ENCODE data around the gene PHKB.
"Not testable (repeated sequence)": the region's sequence is repeated elsewhere in the genome, so short reads cannot be mapped to it uniquely, and the experiment has no call there.

PHKB gene

DNA sequence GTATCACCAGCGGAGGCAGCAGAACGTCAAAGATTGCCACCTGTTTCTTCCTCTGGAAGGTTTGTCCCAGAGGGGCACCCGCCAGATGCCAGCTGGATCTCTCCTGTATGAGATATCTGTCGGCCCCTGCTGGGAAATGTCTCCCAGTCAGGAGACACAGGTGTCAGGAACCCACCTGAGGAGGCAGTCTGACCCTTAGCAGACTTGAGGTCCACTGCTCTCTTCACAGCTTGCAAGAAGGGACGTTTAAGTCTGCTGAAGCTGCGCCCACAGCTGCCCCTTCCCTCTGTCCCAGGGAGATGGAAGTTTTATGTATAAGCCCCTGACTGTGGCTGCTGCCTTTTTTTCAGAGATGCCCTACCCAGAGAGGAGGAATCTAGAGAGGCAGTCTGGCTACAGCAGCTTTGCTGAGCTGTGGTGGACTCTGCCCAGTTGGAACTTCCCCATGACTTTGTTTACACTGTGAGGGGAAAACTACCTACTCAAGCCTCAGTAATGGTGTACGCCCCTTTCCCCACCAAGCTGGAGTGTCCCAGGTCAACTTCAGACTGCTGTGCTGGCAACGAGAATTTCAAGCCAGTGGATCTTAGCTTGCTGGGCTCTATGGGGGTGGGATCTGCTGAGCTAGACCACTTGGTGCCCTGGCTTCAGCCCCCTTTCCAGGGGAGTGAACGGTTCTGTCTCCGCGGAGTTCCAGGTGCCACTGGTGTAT lies 92.9 kb downstream of the PHKB start:
- no peak for TF ChIP-seq ZNF274 (IDR thresholded peaks at IDR 0.05; ENCODE audit: low read depth, low read length)

DNA sequence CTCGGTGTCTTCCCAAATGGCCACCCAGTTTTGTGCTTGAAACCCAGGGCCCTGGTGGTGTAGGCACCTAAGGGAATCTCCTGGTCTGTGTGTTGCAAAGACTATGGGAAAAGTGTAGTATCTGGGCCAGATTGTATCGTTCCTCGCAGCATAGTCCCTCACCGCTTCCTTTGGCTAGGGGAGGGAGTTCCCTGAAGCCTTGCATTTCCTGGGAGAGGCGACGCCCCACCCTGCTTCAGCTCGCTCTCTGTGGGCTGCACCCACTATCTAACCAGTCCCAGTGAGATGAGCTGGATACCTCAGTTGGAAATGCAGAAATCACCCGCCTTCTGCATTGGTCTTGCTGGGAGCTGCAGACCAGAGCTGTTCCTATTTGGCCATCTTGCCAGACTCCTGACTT lies 93.5 kb downstream of the PHKB start:
- H3K4me3 ChIP-seq (ENCODE audit: low read length) = not testable (repeated sequence)

More for the DNA sequence above, 92.9 kb downstream of the PHKB start:
- no peak overlapping the region for H3K4me3 ChIP-seq (ENCODE audit: low read length)

DNA sequence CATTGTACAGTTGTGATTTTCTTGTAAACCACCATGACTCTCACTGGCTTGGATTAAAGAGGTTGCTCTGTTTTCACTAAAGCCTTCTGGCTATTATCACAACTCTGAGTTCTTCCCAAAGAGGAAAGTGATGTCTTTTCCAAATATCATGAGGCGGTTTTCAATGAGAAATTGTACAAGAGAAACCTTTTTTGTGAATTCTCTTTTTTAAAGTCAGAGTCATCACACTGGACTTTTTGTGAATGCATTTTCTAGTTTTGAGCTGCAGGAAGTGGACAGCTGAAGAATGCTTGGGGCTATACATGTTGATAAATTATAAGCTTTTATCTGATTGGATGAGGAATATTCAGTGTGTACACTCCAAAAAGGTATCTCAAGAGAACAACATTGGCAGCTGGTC lies 100.2 kb downstream of the PHKB start:
- no peak overlapping the region for H3K4me3 ChIP-seq (ENCODE audit: low read length)
- TF ChIP-seq ZNF274 (IDR thresholded peaks at IDR 0.05; ENCODE audit: low read depth, low read length) = no peak

DNA sequence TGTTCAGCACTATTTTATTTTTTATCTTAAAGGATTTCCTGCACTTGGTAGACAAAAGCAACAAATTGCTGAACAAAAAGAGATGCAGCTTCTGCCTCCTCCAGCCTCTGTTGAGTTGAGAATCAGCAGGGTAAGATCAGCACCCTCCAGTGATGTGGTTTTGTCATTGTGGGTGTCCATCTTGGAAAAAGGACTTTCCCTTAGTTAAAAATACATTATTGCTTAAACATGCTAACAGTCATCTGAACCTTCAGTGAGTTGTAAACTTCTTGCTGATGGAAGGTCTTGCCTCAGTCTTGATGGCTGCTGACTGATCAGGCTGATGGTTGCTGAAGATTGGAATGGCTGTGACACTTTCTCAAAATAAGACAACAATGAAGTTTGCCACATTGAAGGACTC lies 101.2 kb downstream of the PHKB start:
- no peak overlapping the region for H3K4me3 ChIP-seq (ENCODE audit: low read length)
- no peak for TF ChIP-seq ZNF274 (IDR thresholded peaks at IDR 0.05; ENCODE audit: low read depth, low read length)

DNA sequence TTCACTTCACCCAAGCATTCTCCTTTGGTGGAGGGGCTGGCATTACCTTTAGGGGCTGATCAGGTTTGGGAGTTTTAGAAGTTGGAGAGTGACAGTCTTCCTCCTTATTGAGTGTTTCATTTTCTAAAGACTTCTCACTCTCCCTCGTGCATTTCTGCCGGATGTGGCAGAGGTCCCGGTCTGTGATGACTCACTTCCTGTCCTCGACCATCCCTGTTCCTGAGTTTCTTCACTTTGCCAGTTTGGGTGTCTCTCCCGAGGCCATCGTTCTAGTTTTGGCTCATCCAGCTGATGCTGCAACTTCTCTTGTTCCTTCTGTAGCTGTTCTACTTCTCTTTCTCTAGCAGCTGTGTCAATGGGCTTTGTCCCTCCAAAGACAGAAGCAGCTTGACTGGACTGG lies 104.3 kb downstream of the PHKB start:
- TF ChIP-seq ZNF274 (IDR thresholded peaks at IDR 0.05; ENCODE audit: low read depth, low read length) = no peak
- H3K4me3 ChIP-seq (ENCODE audit: low read length) = no peak overlapping the region

DNA sequence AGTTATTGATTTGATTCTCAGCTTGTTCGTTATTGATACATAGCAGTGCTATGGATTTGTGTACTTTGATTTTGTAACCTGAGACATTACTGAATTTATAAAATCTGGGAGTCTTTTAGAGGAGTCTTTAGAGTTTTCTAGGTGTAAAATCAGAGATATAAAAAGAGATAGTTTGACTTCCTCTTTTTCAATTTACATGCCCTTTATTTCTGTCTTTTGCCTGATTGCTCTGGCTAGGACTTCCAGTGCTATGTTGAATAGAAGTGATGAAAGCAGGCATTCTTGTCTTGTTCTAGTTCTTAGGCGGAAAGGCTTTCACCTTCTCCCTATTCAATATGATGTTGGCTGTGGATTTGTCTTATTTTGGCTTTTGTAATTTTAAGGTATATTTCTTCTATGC lies 106.2 kb downstream of the PHKB start:
- H3K4me3 ChIP-seq (ENCODE audit: low read length) = no peak overlapping the region
- no peak for TF ChIP-seq ZNF274 (IDR thresholded peaks at IDR 0.05; ENCODE audit: low read depth, low read length)

DNA sequence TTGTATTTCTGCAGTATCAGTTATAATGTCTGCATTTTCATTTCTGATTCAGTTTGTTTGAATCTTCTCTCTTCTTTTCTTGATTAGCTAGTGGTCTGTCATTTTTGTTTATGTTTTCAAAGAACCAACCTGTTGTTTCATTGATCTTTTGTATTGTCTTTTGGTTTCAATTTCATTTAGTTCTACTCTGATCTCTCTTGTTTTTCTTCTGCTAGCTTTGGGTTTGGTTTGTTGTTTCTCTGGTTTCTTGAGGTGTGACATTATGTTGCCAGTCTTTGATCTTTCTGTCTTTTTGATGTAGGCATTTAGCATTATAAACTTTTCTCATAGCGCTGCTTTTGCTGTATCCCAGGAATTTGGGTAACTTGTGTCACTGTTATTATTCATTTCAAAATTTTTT lies 107.2 kb downstream of the PHKB start:
- TF ChIP-seq ZNF274 (IDR thresholded peaks at IDR 0.05; ENCODE audit: low read depth, low read length) = no peak
- H3K4me3 ChIP-seq (ENCODE audit: low read length) = no peak overlapping the region

DNA sequence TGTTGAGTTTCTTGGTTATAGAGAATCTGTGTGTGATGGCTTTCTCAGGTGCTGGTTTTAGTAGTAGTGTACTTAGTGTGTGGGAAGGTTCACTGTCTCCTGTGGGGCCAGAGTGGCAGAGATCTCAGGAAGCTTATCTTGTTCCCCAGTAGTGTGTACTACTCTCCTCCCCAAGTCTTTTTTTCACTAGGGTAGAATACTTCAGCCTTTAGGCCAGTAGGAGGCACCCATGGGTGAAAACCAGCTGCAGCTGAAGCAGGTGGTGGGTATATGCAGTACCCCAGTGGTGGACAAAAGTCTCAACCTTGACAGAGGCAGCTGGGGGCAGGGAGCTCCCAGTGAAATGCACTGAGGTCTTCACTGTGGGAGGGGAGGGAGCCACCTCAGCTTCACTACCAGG lies 109.9 kb downstream of the PHKB start:
- H3K4me3 ChIP-seq (ENCODE audit: low read length) = no peak overlapping the region
- TF ChIP-seq ZNF274 (IDR thresholded peaks at IDR 0.05; ENCODE audit: low read depth, low read length) = no peak

DNA sequence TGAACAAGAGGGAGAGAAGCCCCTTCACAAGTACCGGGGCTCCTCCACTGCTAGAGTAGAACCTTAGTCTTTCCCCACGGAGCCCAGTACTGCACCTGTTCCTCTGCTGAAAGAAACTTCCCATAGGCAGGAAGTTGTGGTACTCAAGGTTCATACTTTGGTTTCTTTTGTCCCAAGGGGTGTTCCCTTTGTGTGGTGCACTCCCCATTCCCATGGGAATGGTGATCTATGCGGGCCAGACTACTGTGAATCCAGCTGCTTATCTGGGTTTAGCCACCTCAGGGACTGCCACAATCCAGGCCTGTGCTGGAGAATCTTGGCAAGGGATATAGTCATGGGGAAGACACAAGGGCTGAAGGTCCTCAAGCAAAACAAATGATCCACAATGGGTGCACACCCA lies 110.6 kb downstream of the PHKB start:
- TF ChIP-seq ZNF274 (IDR thresholded peaks at IDR 0.05; ENCODE audit: low read depth, low read length) = no peak
- no peak overlapping the region for H3K4me3 ChIP-seq (ENCODE audit: low read length)

DNA sequence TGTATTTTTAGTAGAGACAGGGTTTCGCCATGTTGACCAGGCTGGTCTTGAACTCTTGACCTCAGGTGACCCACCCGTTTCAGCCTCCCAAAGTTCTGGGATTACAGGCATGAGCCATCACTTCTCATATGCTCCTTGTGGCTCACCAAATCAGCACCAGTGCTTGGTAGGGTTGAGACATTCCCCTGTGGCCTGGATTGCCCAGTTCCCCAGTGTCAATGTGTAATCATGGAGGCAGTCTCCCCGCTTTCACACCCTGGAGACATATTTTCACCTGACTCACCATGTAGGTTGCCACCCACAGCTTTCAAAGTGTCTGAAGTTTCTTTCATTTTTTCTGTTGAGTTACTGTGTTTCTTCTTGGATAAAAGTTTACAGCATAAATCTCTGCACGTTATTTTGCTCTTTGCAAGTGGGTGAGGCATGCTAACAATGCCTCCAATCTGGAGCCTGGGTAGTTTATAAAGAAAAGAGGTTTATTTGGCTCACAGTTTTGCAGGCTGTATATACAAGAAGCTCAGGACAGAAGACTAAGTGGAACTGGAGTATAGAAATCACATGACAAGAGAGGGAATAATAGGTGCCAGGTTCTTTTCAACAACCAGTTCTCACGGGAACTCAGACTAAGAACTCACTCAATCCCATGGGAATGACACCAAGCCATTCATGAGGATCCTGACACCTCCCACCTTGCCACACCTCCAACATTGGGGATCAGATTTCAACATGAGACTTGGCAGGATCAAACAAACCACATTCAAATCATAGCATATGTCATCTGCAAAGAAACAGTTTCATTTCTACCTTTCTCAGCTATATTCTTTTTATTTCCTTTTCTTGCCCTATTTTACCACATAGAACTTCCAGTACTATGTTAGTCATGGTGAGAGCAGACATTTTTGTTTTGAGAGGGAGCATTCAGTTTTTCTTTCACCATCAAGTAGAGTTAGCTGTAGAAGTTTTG lies 113.2 kb downstream of the PHKB start:
- H3K4me3 ChIP-seq (ENCODE audit: low read length) = no peak overlapping the region

DNA sequence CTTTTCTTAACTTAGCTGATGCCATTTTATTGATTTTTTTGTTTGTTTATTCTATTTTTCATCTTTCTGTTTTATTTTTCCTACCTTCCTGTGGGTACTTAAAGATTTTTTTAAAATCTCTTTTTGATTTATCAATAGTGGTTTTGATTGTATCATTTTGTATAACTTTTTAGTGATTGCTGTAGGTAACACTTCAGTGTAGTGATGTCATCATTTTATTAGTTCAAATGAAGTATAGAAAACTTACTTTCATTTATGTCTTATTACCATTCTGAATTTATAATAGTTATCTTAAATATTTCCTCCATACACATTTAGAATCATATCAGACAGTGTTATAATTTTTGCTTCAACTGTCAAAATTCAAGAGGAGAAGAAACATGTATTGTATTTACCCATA lies 115.9 kb downstream of the PHKB start:
- TF ChIP-seq ZNF274 (IDR thresholded peaks at IDR 0.05; ENCODE audit: low read depth, low read length) = no peak
- no peak overlapping the region for H3K4me3 ChIP-seq (ENCODE audit: low read length)

More for the DNA sequence above, 113.2 kb downstream of the PHKB start:
- no peak for TF ChIP-seq ZNF274 (IDR thresholded peaks at IDR 0.05; ENCODE audit: low read depth, low read length)

DNA sequence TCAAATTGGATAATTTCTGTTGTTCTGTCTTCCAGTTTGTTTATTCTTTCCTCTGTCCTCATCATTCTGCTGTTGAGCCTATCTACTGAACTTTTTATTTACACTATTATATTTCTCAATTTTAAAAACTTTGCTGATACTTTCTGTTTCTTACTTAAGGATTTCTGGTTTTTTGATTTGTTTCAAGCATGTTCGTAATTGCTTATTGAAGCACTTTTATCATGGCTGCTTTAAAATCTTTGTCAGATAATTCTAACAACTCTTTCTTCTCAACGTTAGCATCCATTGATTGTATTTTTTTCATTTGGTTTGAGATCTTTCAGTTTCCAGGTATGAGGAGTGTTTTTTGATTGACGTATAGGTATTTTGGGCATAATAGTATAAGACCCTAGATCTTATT lies 116.9 kb downstream of the PHKB start:
- TF ChIP-seq ZNF274 (IDR thresholded peaks at IDR 0.05; ENCODE audit: low read depth, low read length) = no peak
- no peak overlapping the region for H3K4me3 ChIP-seq (ENCODE audit: low read length)

DNA sequence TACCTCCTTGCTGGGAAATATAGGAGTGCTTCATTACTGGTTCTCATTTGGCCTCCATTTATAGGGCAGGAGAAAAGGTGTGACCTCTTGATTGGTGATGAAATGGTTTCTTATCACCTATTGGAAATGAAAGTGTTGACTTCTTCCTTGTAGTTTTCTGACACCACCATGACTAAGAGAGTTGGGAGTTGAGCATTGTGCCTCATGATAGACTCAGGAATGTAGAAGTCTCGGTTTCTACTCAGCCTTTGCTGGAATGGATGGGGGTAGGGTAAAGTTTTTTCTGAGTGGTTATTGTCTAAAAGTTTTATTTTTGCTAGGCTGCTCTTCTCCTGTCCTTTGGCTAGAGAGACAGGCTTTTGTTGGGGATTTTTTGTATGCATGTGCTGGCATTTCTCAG lies 117.4 kb downstream of the PHKB start:
- no peak for TF ChIP-seq ZNF274 (IDR thresholded peaks at IDR 0.05; ENCODE audit: low read depth, low read length)
- H3K4me3 ChIP-seq (ENCODE audit: low read length) = no peak overlapping the region

DNA sequence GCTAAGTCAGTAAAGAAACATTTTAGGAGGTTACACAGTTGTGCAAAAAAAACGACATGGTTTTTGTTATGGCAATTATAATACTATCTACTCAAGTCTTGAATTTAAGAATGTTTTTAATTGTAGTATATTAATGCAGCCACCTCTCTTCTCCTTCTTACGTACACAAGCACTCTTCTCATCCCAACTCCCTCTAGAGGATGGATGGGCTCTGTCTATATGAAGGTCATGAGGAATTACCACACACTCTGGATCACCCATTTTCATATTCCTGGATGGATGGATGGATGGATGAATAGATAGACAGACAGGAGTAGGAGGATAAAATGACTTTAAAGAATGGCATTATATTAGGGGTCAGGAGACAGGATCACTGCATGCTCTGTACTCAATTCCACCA lies 120.0 kb downstream of the PHKB start:
- no peak for TF ChIP-seq ZNF274 (IDR thresholded peaks at IDR 0.05; ENCODE audit: low read depth, low read length)

More for the DNA sequence above, 120.0 kb downstream of the PHKB start:
- no peak overlapping the region for H3K4me3 ChIP-seq (ENCODE audit: low read length)

Measured in GM08714 (cell line).